HCT116 (cell line): ENCODE data around the gene OSBPL5. TPM values are rescaled to one million over a fixed set of nuclear protein-coding genes. Genes with fewer than 3 reads are reported as not detected.

Experiments
- ATAC-seq: fragments of 200-7000 bp; cut with Tn5 transposase; 2 replicates; pipeline ENCODE4 v1.9.1; 2020; ENCODE audit warnings: mild to moderate bottlenecking, moderate library complexity
- BruUV-seq: library from RNA; stranded (reverse); fragments of 400-500 nt; replicated peaks from 2 replicates; lab custom pipeline; 2021; lab: Mats Ljungman, UMichigan
- CTCF ChIA-PET: fragments of 300-600 bp; sonication (Branson Sonifier 250); formaldehyde crosslinking; loops from one replicate; lab custom pipeline; 2021; ENCODE audit warnings: antibody characterized with exemption; lab: Charles Lee
- POLR2A ChIA-PET: fragments of 300-600, 350-600 bp; sonication (Branson Sonifier 250); formaldehyde crosslinking; loops from one replicate; lab custom pipeline; 2021; ENCODE audit warnings: antibody characterized with exemption; lab: Charles Lee
- RAD21 ChIA-PET, 2 experiments: fragments of 300-600 bp; sonication (Branson Sonifier 250); formaldehyde crosslinking; loops; one replicate each; lab custom pipeline; 2023; ENCODE audit warnings: low total read pairs in 2 of 2; ENCODE audit not compliant: uncharacterized antibody in 2 of 2, unreplicated experiment in 2 of 2, low non-redundant PET in 1 of 2; lab: Charles Lee
- DNase-seq: peaks from one replicate; pipeline ENCODE4 v3.0.0-alpha.2; 2010; ENCODE audit warnings: low read depth, low spot score
- H2AFZ ChIP-seq: fragments of 200-600 bp; shearing (Covaris generic), sonication (generic); 2 replicates; pipeline ENCODE4 v1.6.1; 2017; ENCODE audit warnings: low read depth, mixed run types, mixed read lengths, antibody characterized with exemption, low read length; ENCODE audit not compliant: poor library complexity, severe bottlenecking
- H3K27ac ChIP-seq: 2 replicates; pipeline ENCODE4 v1.5.1; 2012; ENCODE audit warnings: low read depth, low read length
- H3K27me3 ChIP-seq: fragments of 200-600 bp; sonication (generic); 2 replicates; pipeline ENCODE4 v1.6.1; 2016; ENCODE audit warnings: mixed run types, low read length, mixed read lengths; ENCODE audit not compliant: insufficient read depth
- H3K36me3 ChIP-seq, 2 experiments: fragments of 200-500 bp in 1 of 2; fragments of 200-600 bp in 1 of 2; sonication (Bioruptor generic) in 1 of 2; sonication (generic) in 1 of 2; 2 replicates each; pipeline versions ENCODE4 v1.5.1 to v1.6.1; 2014 to 2016; ENCODE audit warnings: low read length in 2 of 2, inconsistent platforms in 1 of 2, mixed read lengths in 1 of 2, mixed run types in 1 of 2; ENCODE audit not compliant: insufficient read depth in 2 of 2, control insufficient read depth in 1 of 2
- H3K4me1 ChIP-seq, 2 experiments: fragments of 200-600 bp in 1 of 2; sonication (generic) in 1 of 2; 2 replicates each; pipeline versions ENCODE4 v1.5.1 to v1.6.1; 2012 to 2017; ENCODE audit warnings: low read length in 2 of 2, inconsistent platforms in 1 of 2, mild to moderate bottlenecking in 1 of 2, mixed read lengths in 1 of 2, mixed run types in 1 of 2, moderate library complexity in 1 of 2; ENCODE audit not compliant: insufficient read depth in 2 of 2, control insufficient read depth in 1 of 2
- H3K4me2 ChIP-seq: fragments of 200-600 bp; sonication (generic); 2 replicates; pipeline ENCODE4 v1.6.1; 2017; ENCODE audit warnings: mixed run types, low read length, mixed read lengths
- H3K4me3 ChIP-seq, 2 experiments: fragments of 200-600 bp in 1 of 2; sonication (generic) in 1 of 2; replicated peaks in 1 of 2; 2 replicates each; pipeline ENCODE4 v1.5.1; 2011 to 2016; ENCODE audit warnings: low read length in 2 of 2, control low read depth in 1 of 2, low read depth in 1 of 2, mild to moderate bottlenecking in 1 of 2, mixed read lengths in 1 of 2, mixed run types in 1 of 2
- H3K79me2 ChIP-seq: fragments of 200-600 bp; sonication (generic); 2 replicates; pipeline ENCODE4 v1.6.1; 2017; ENCODE audit warnings: mild to moderate bottlenecking, mixed run types, low read length, moderate library complexity, mixed read lengths; ENCODE audit not compliant: insufficient read depth
- H3K9ac ChIP-seq: fragments of 200-600 bp; sonication (generic); 2 replicates; pipeline ENCODE4 v1.6.1; 2016; ENCODE audit warnings: low read length, mixed read lengths
- H3K9me2 ChIP-seq: fragments of 200-600 bp; sonication (generic), shearing (Covaris generic); 2 replicates; pipeline ENCODE4 v1.6.1; 2017; ENCODE audit warnings: mixed run types, mild to moderate bottlenecking, moderate library complexity; ENCODE audit not compliant: insufficient read depth
- H3K9me3 ChIP-seq, 2 experiments: fragments of 200-500 bp in 1 of 2; fragments of 200-600 bp in 1 of 2; sonication (Bioruptor generic) in 1 of 2; sonication (generic) in 1 of 2; 2 replicates each; pipeline ENCODE4 v1.6.1; 2014 to 2017; ENCODE audit warnings: low read length in 2 of 2, mixed read lengths in 2 of 2, inconsistent platforms in 1 of 2, low read depth in 1 of 2, mild to moderate bottlenecking in 1 of 2, mixed run types in 1 of 2, moderate library complexity in 1 of 2; ENCODE audit not compliant: control insufficient read depth in 1 of 2, insufficient read depth in 1 of 2
- H4K20me1 ChIP-seq: fragments of 200-600 bp; sonication (generic), shearing (Covaris generic); 2 replicates; pipeline ENCODE4 v1.6.1; 2017; ENCODE audit warnings: mixed run types, mild to moderate bottlenecking, moderate library complexity; ENCODE audit not compliant: insufficient read depth
- ATF3 ChIP-seq: IDR thresholded peaks from 2 replicates; pipeline ENCODE4 v1.6.1; 2012
- CBX3 ChIP-seq: IDR thresholded peaks from 2 replicates; pipeline ENCODE4 v1.6.1; 2012; ENCODE audit warnings: low read depth
- CEBPB ChIP-seq: IDR thresholded peaks from 2 replicates; pipeline ENCODE4 v1.6.1; 2012; ENCODE audit warnings: low read depth
- CTCF ChIP-seq, 3 experiments: fragments of 200-600 bp in 1 of 3; sonication (generic) in 1 of 3; IDR thresholded peaks in 2 of 3; conservative IDR thresholded peaks in 1 of 3; 2 replicates each; pipeline ENCODE4 v1.5.1; 2012 to 2017; ENCODE audit warnings: low read depth in 2 of 3, low read length in 2 of 3, antibody characterized with exemption in 1 of 3, borderline replicate concordance in 1 of 3, control low read depth in 1 of 3, mild to moderate bottlenecking in 1 of 3, mixed read lengths in 1 of 3, mixed run types in 1 of 3, moderate library complexity in 1 of 3; ENCODE audit not compliant: insufficient read depth in 1 of 3
- ELF1 ChIP-seq: IDR thresholded peaks from 2 replicates; pipeline ENCODE4 v1.6.1; 2012; ENCODE audit warnings: low read depth, borderline replicate concordance
- EZH2 ChIP-seq: fragments of 200-600 bp; sonication (generic); IDR thresholded peaks from 2 replicates; pipeline ENCODE4 v1.6.1; 2017; ENCODE audit warnings: antibody characterized with exemption, mixed run types
- FOSL1 ChIP-seq: IDR thresholded peaks from 2 replicates; pipeline ENCODE4 v1.6.1; 2012; ENCODE audit warnings: low read depth
- POLR2A ChIP-seq: IDR thresholded peaks from 2 replicates; pipeline ENCODE4 v1.7.0; 2011; ENCODE audit warnings: borderline replicate concordance; ENCODE audit not compliant: insufficient read depth, insufficient read length; ENCODE audit errors: extremely low read depth
- POLR2AphosphoS5 ChIP-seq: IDR thresholded peaks from 2 replicates; pipeline ENCODE4 v1.6.1; 2011; ENCODE audit warnings: mild to moderate bottlenecking, low read depth, low read length, moderate library complexity
- REST ChIP-seq: IDR thresholded peaks from 2 replicates; pipeline ENCODE4 v1.6.1; 2012; ENCODE audit warnings: low read depth
- SIN3A ChIP-seq: IDR thresholded peaks from 2 replicates; pipeline ENCODE4 v1.6.1; 2012; ENCODE audit warnings: low read depth
- SP1 ChIP-seq: IDR thresholded peaks from 2 replicates; pipeline ENCODE4 v1.6.1; 2012; ENCODE audit warnings: low read depth
- SRF ChIP-seq: IDR thresholded peaks from 2 replicates; pipeline ENCODE4 v1.6.1; 2012; ENCODE audit warnings: low read depth
- YY1 ChIP-seq: IDR thresholded peaks from 2 replicates; pipeline ENCODE4 v1.6.1; 2011; ENCODE audit warnings: low read length, low read depth, moderate library complexity, mild to moderate bottlenecking; ENCODE audit not compliant: insufficient replicate concordance; ENCODE audit errors: extremely low read depth
- intact Hi-C: fragments of 100-400 bp; cut with micrococcal nuclease; formaldehyde crosslinking; loops from 2 replicates; pipeline ENCODE4 v1.10.0; 2022
- total RNA-seq: library from RNA; stranded (reverse); gene quantifications from one replicate; pipeline ENCODE4 v1.2.1, GENCODE V29; 2021; ENCODE audit not compliant: unreplicated experiment

Gene OSBPL5
- total RNA-seq, 1 experiment from 2014 or later = 44.2 TPM

GRCh38 chr11:3208272-3208671 lies 43.2 kb upstream of the OSBPL5 start:
- Histone ChIP-seq H3K27me3 (no peaks in the 10 kb centered on the region; the same call in 1 of the 2 replicates), H3K4me3 (no peak overlapping the region), H3K4me2 (no peak overlapping the region), H3K36me3 (no peaks in the 10 kb centered on the region), H3K4me1 (no peaks in the 10 kb centered on the region), H4K20me1 (no peaks in the 10 kb centered on the region), H3K79me2 (no peaks in the 10 kb centered on the region), H3K9me2 (no peaks in the 10 kb centered on the region), H3K27ac (no peak overlapping the region), H3K9ac (no peak overlapping the region), H3K9me3 (no peaks in the 10 kb centered on the region), H2AFZ (no peak overlapping the region)
- ChIA-PET POLR2A (no interaction called here), RAD21 (interaction anchor here in 1 of 2 experiments (0.6 kb wide), 1 partner anchor 143 kb away, joined by 3 read pairs; no protein-coding TSS in a partner anchor), CTCF (interaction anchor here (1.6 kb wide), 1 partner anchor 13 kb away, joined by 3 read pairs; no protein-coding TSS in a partner anchor)
- ATAC-seq (no peak), DNase-seq (no peak)
- intact Hi-C loops = no loop called here
- TF ChIP-seq ELF1 (no peak), CBX3 (no peak), EZH2 (no peak), POLR2AphosphoS5 (no peak), YY1 (no peak)
- BruUV-seq = no TSS peak

GRCh38 chr11:3207526-3208189 lies 42.5 kb upstream of the OSBPL5 start:
- no TSS peak for BruUV-seq
- Histone ChIP-seq H3K9me2 (no peaks in the 10 kb centered on the region), H2AFZ (no peak overlapping the region), H3K9ac (no peak overlapping the region), H3K9me3 (no peaks in the 10 kb centered on the region), H3K4me3 (no peak overlapping the region), H3K27ac (no peak overlapping the region), H3K4me2 (no peak overlapping the region), H3K79me2 (no peaks in the 10 kb centered on the region), H4K20me1 (no peaks in the 10 kb centered on the region), H3K36me3 (no peaks in the 10 kb centered on the region), H3K4me1 (no peaks in the 10 kb centered on the region), H3K27me3 (peaks cover 2% of the 10 kb centered on the region; the same call in 1 of the 2 replicates)
- CTCF ChIA-PET = interaction anchor here (1.6 kb wide), 1 partner anchor 12 kb away, joined by 3 read pairs; no protein-coding TSS in a partner anchor
- ATAC-seq = no peak
- POLR2A ChIA-PET = no interaction called here
- RAD21 ChIA-PET = interaction anchor here in 1 of 2 experiments (0.6 kb wide), 1 partner anchor 142 kb away, joined by 3 read pairs; no protein-coding TSS in a partner anchor
- intact Hi-C loops = no loop called here
- DNase-seq = no peak
- TF ChIP-seq FOSL1 (no peak), ELF1 (no peak), POLR2A (no peak), REST (no peak), POLR2AphosphoS5 (no peak), SRF (no peak), SP1 (no peak), CEBPB (no peak), ATF3 (no peak), CTCF (IDR thresholded peaks at IDR 0.05 in 2 of 3, conservative IDR thresholded peaks at IDR 0.05 in 1 of 3; ENCODE audit: borderline replicate concordance in 1 of 3, insufficient read depth in 1 of 3, low read depth in 2 of 3, low read length in 2 of 3) (no peak), EZH2 (no peak), CBX3 (no peak), SIN3A (no peak)
